Measurements from ENCODE around the gene CHST8. TPM values are rescaled to one million over a fixed set of nuclear protein-coding genes. Genes with fewer than 3 reads are reported as not detected.

Gene CHST8
- total RNA-seq, 1 experiment from 2014 or later: not detected

- TF ChIP-seq, protein P1, sequence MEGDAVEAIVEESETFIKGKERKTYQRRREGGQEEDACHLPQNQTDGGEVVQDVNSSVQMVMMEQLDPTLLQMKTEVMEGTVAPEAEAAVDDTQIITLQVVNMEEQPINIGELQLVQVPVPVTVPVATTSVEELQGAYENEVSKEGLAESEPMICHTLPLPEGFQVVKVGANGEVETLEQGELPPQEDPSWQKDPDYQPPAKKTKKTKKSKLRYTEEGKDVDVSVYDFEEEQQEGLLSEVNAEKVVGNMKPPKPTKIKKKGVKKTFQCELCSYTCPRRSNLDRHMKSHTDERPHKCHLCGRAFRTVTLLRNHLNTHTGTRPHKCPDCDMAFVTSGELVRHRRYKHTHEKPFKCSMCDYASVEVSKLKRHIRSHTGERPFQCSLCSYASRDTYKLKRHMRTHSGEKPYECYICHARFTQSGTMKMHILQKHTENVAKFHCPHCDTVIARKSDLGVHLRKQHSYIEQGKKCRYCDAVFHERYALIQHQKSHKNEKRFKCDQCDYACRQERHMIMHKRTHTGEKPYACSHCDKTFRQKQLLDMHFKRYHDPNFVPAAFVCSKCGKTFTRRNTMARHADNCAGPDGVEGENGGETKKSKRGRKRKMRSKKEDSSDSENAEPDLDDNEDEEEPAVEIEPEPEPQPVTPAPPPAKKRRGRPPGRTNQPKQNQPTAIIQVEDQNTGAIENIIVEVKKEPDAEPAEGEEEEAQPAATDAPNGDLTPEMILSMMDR (IDR thresholded peaks at IDR 0.05; ENCODE audit: unreplicated experiment): no peak
- H3K4me1 Mint-ChIP-seq (ENCODE audit: insufficient read depth, unreplicated experiment): no peaks in the 10 kb centered on the region
- CTCF ChIA-PET: interaction anchor here (0.6 kb wide), 1 partner anchor 16 kb away, joined by 3 read pairs; no protein-coding TSS in a partner anchor
- H3K4me3 Mint-ChIP-seq (ENCODE audit: unreplicated experiment): no peak overlapping the region
- no peak for DNase-seq (ENCODE audit: unreplicated experiment)
- POLR2A ChIA-PET: no interaction called here
- no TSS peak for BruUV-seq (replicated peaks)
- intact Hi-C loops (cut with micrococcal nuclease): no loop called here
- no peaks in the 10 kb centered on the region for H3K36me3 Mint-ChIP-seq (ENCODE audit: insufficient read depth, unreplicated experiment)
- peaks cover 14% of the 10 kb centered on the region for H3K9me3 Mint-ChIP-seq (ENCODE audit: unreplicated experiment)
- H3K27me3 Mint-ChIP-seq (ENCODE audit: insufficient read depth, unreplicated experiment): no peaks in the 10 kb centered on the region
- H3K27ac Mint-ChIP-seq (ENCODE audit: low read depth, unreplicated experiment): no peak overlapping the region
Observed at GRCh38 chr19:33705090-33705847, 83.5 kb downstream of the CHST8 start.

DNA sequence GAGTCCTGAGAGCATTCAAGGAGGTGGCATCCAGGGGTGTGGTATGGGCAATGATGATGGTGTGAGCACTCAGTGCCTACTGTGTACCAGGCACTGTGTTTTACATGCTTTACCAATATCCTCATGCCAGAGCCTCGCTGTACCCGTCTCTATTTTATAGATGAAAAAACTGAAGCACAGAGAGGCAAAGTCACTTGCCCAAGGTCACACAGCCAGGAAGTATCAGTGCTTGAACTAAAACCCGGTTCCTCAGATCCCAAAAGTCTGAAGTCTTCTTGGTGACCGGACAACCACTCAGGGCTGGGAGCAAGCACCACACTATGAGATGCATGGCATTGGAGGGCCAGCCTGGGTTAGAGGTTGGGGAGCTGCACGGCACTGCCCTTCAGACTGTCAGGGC is 84.1 kb downstream of the CHST8 start:
- Mint-ChIP-seq H3K4me3 (ENCODE audit: unreplicated experiment) (no peak overlapping the region), H3K27ac (ENCODE audit: low read depth, unreplicated experiment) (no peak overlapping the region), H3K9me3 (ENCODE audit: unreplicated experiment) (peaks cover 14% of the 10 kb centered on the region), H3K36me3 (ENCODE audit: insufficient read depth, unreplicated experiment) (no peaks in the 10 kb centered on the region), H3K4me1 (ENCODE audit: insufficient read depth, unreplicated experiment) (no peaks in the 10 kb centered on the region), H3K27me3 (ENCODE audit: insufficient read depth, unreplicated experiment) (no peaks in the 10 kb centered on the region)
- CTCF ChIA-PET: no interaction called here
- no TSS peak for BruUV-seq (replicated peaks)
- DNase-seq (ENCODE audit: unreplicated experiment): no peak
- TF ChIP-seq, protein P1 (IDR thresholded peaks at IDR 0.05; ENCODE audit: unreplicated experiment): no peak
- intact Hi-C loops (cut with micrococcal nuclease): no loop called here
- POLR2A ChIA-PET: no interaction called here

- intact Hi-C loops (cut with micrococcal nuclease): no loop called here
- Mint-ChIP-seq H3K27me3 (ENCODE audit: insufficient read depth, unreplicated experiment) (no peaks in the 10 kb centered on the region), H3K4me1 (ENCODE audit: insufficient read depth, unreplicated experiment) (no peaks in the 10 kb centered on the region), H3K27ac (ENCODE audit: low read depth, unreplicated experiment) (no peak overlapping the region), H3K9me3 (ENCODE audit: unreplicated experiment) (peaks cover 8% of the 10 kb centered on the region), H3K36me3 (ENCODE audit: insufficient read depth, unreplicated experiment) (no peaks in the 10 kb centered on the region), H3K4me3 (ENCODE audit: unreplicated experiment) (no peak overlapping the region)
- ChIA-PET CTCF (interaction anchor here (0.7 kb wide), 1 partner anchor 326 kb away, joined by 3 read pairs; no protein-coding TSS in a partner anchor), POLR2A (no interaction called here)
- DNase-seq (ENCODE audit: unreplicated experiment): no peak
- no TSS peak for BruUV-seq (replicated peaks)
- TF ChIP-seq, protein P1 (IDR thresholded peaks at IDR 0.05; ENCODE audit: unreplicated experiment): no peak
Observed at GRCh38 chr19:33706631-33707030, 84.9 kb downstream of the CHST8 start.

DNA sequence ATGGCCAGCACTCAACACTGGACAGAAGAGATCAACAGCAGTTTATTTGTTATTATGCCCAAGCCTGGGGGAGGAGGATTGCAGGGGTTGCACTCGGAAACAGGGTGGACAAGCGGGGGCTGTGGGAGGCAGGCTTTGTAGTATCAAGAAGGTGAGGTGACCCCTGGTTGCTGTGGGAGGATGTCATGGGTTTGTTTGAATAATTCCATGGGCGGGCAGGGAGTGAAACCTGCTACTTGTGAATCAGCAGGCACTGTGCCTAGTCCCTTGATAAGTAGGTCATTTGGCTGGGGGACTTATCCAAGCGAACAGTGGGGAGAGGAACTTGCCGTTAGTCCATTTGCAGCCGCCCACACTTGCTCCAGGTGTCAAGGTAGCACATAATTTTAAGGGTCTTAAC is 90.5 kb downstream of the CHST8 start:
- TF ChIP-seq, protein P1 (IDR thresholded peaks at IDR 0.05; ENCODE audit: unreplicated experiment): no peak
- H3K9me3 Mint-ChIP-seq (ENCODE audit: unreplicated experiment): peaks cover 4% of the 10 kb centered on the region
- POLR2A ChIA-PET: no interaction called here
- DNase-seq (ENCODE audit: unreplicated experiment): no peak
- H3K4me3 Mint-ChIP-seq (ENCODE audit: unreplicated experiment): no peak overlapping the region
- no peaks in the 10 kb centered on the region for H3K36me3 Mint-ChIP-seq (ENCODE audit: insufficient read depth, unreplicated experiment)
- no TSS peak for BruUV-seq (replicated peaks)
- no peaks in the 10 kb centered on the region for H3K27me3 Mint-ChIP-seq (ENCODE audit: insufficient read depth, unreplicated experiment)
- no peak overlapping the region for H3K27ac Mint-ChIP-seq (ENCODE audit: low read depth, unreplicated experiment)
- CTCF ChIA-PET: no interaction called here
- intact Hi-C loops (cut with micrococcal nuclease): no loop called here
- no peaks in the 10 kb centered on the region for H3K4me1 Mint-ChIP-seq (ENCODE audit: insufficient read depth, unreplicated experiment)
